Measurements from ENCODE around the gene EIF4A2. TPM values are rescaled to one million over a fixed set of nuclear protein-coding genes. Genes with fewer than 3 reads are reported as not detected.
"Not testable (repeated sequence)": the region's sequence is repeated elsewhere in the genome, so short reads cannot be mapped to it uniquely, and the experiment has no call there.

EIF4A2 gene
- total and polyA plus RNA-seq, 2 of the 13 experiments (the other 11 are each of a cell fraction or from before 2014, with no cell fraction given), result 480 to 596 TPM

DNA sequence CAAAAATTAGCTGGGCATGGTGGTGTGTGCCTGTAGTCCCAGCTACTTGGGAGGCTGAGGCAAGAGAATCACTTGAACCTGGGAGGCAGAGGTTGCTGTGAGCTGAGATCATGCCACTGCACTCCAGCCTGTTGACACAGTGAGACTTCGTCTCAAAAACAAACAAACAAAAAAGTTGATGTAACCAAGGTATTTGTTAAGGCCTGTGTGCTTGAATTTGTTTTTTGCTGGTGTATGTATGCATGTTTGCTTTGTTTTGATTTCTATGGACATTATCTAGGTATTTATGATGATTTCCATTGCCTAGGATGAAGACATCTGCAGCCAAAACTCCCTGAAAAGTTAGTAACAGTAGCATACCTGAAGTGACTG is 39.0 kb downstream of the EIF4A2 start:
- H4K20me1 ChIP-seq (ENCODE audit: insufficient read depth, low read length); H3K27ac ChIP-seq (ENCODE audit: extremely low read length, insufficient read depth, low read length); H3K79me2 ChIP-seq (ENCODE audit: insufficient read depth, low read length); CTCF ChIA-PET (ENCODE audit: low intra/inter-chr PET ratio, low total read pairs); intact Hi-C loops (cut with micrococcal nuclease; ENCODE audit: unreplicated experiment); H3K4me2 ChIP-seq (ENCODE audit: low read depth, low read length); FAIRE-seq; BruUV-seq (replicated peaks); DNase-seq (ENCODE audit: low spot score); H2AFZ ChIP-seq (ENCODE audit: low read length); H3K4me3 ChIP-seq (replicated peaks in 1 of 3; ENCODE audit: insufficient read depth in 1 of 3, low read depth in 2 of 3, low read length in 3 of 3); ATAC-seq; H3K36me3 ChIP-seq (replicated peaks in 1 of 2; ENCODE audit: control insufficient read depth in 1 of 2, insufficient read depth in 2 of 2, low read length in 2 of 2); H3K9ac ChIP-seq (ENCODE audit: insufficient read depth, low read depth, low read length); H3K9me3 ChIP-seq (ENCODE audit: low read length); TF ChIP-seq FOXA1 (IDR thresholded peaks at IDR 0.05): not testable (repeated sequence)
- POLR2A ChIA-PET, result interaction anchor here (1.3 to 1.8 kb wide), 2 partner anchors 16 to 39 kb away, joined by 4 to 7 read pairs; partner anchors contain the start of gene EIF4A2
- in situ Hi-C loops (cut with HindIII; ENCODE audit: extremely low pct_ligation_motif_present, low pct_unique_long_range_greater_than_20kb), result loop anchor here (25.0 kb wide), 2 partner anchors 560 to 835 kb away; no protein-coding TSS in a partner anchor
- H3K27me3 ChIP-seq (ENCODE audit: control insufficient read depth in 1 of 2, insufficient read depth in 2 of 2, low read length in 2 of 2), result peaks cover 0 to 23% of the 10 kb centered on the region in 2 experiments
- WGBS (ENCODE audit: low lambda C conversion rate), result 11% methylated on average over 1 of the region's 1 CpG
- H3K4me1 ChIP-seq (ENCODE audit: insufficient read depth, low read length), result peaks cover 60% of the 10 kb centered on the region
- TF ChIP-seq SALL1 (CRISPR knock-in tag; IDR thresholded peaks at IDR 0.05) (0 out of 2 replicates have a peak, but pooled peaks have one; percentile 11), ZNF460 (CRISPR knock-in tag; IDR thresholded peaks at IDR 0.05; ENCODE audit: borderline replicate concordance) (peak; percentile 83), FOXA1 (CRISPR knock-in tag; IDR thresholded peaks at IDR 0.05) (0 out of 2 replicates have a peak, but pooled peaks have one; percentile 12), FOXA3 (CRISPR knock-in tag; IDR thresholded peaks at IDR 0.05) (peak; percentile 67; the same call in 1 of the 2 replicates)
- TF ChIP-seq, protein P1, sequence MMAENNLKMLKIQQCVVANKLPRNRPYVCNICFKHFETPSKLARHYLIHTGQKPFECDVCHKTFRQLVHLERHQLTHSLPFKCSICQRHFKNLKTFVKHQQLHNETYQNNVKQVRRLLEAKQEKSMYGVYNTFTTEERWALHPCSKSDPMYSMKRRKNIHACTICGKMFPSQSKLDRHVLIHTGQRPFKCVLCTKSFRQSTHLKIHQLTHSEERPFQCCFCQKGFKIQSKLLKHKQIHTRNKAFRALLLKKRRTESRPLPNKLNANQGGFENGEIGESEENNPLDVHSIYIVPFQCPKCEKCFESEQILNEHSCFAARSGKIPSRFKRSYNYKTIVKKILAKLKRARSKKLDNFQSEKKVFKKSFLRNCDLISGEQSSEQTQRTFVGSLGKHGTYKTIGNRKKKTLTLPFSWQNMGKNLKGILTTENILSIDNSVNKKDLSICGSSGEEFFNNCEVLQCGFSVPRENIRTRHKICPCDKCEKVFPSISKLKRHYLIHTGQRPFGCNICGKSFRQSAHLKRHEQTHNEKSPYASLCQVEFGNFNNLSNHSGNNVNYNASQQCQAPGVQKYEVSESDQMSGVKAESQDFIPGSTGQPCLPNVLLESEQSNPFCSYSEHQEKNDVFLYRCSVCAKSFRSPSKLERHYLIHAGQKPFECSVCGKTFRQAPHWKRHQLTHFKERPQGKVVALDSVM (CRISPR knock-in tag; IDR thresholded peaks at IDR 0.05), result peak; percentile 32; the same call in 1 of the 2 replicates
- TF ChIP-seq, protein P2, sequence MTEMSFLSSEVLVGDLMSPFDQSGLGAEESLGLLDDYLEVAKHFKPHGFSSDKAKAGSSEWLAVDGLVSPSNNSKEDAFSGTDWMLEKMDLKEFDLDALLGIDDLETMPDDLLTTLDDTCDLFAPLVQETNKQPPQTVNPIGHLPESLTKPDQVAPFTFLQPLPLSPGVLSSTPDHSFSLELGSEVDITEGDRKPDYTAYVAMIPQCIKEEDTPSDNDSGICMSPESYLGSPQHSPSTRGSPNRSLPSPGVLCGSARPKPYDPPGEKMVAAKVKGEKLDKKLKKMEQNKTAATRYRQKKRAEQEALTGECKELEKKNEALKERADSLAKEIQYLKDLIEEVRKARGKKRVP (CRISPR knock-in tag; IDR thresholded peaks at IDR 0.05), result peak in 1 of 2 experiments; percentile 58; a peak in 2 of 4 replicates
